DMS53 treated with DMSO at 0.1 percent for 48 hours (cell line): ENCODE data around the gene DMWD.
A peak's percentile ranks its signal among the peaks of the same experiment; 100 is the strongest.

Experiments
- DNase-seq: peaks from one replicate; lab custom pipeline; 2025; ENCODE audit not compliant: unreplicated experiment; lab: John Stamatoyannopoulos, UW

DMWD gene

GRCh38 chr19:45792470-45793177 is at the start of gene DMWD:
Gene DMWD (minus strand): TSS chr19:45792845. CDS start chr19:45792756, 89 bp downstream.
- DNase-seq: peak; percentile 97

- no peak for DNase-seq
Measured at GRCh38 chr19:45842198-45842597, 49.6 kb upstream of the DMWD start.

GRCh38 chr19:45834970-45835369 is 42.3 kb upstream of the DMWD start:
- DNase-seq: no peak

GRCh38 chr19:45828945-45829344 is 36.3 kb upstream of the DMWD start:
- no peak for DNase-seq

- no peak for DNase-seq
Measured at GRCh38 chr19:45828523-45828922, 35.9 kb upstream of the DMWD start.

GRCh38 chr19:45827459-45828093 is 34.9 kb upstream of the DMWD start:
- no peak for DNase-seq

- no peak for DNase-seq
Measured at GRCh38 chr19:45826934-45827333, 34.3 kb upstream of the DMWD start.

- DNase-seq: no peak
Measured at GRCh38 chr19:45825917-45826893, 33.6 kb upstream of the DMWD start.

- no peak for DNase-seq
Measured at GRCh38 chr19:45825263-45825605, 32.6 kb upstream of the DMWD start.

GRCh38 chr19:45824531-45825262 is 32.1 kb upstream of the DMWD start:
- DNase-seq: no peak

GRCh38 chr19:45824041-45824471 is 31.4 kb upstream of the DMWD start:
- DNase-seq: peak; percentile 23

GRCh38 chr19:45823182-45823581 is 30.5 kb upstream of the DMWD start:
- no peak for DNase-seq

- DNase-seq: no peak
Measured at GRCh38 chr19:45822716-45823115, 30.1 kb upstream of the DMWD start.

- no peak for DNase-seq
Measured at GRCh38 chr19:45821570-45821969, 28.9 kb upstream of the DMWD start.

GRCh38 chr19:45821103-45821521 is 28.5 kb upstream of the DMWD start:
- no peak for DNase-seq

- no peak for DNase-seq
Measured at GRCh38 chr19:45820413-45821102, 27.9 kb upstream of the DMWD start.

- DNase-seq: no peak
Measured at GRCh38 chr19:45819769-45820168, 27.1 kb upstream of the DMWD start.

- peak; percentile 56 for DNase-seq
Measured at GRCh38 chr19:45817725-45818301, 25.2 kb upstream of the DMWD start.

- peak; percentile 90 for DNase-seq
Measured at GRCh38 chr19:45817010-45817724, 24.5 kb upstream of the DMWD start.
